ENCODE measurements around the gene GPRC5A.

The GPRC5A gene

DNA sequence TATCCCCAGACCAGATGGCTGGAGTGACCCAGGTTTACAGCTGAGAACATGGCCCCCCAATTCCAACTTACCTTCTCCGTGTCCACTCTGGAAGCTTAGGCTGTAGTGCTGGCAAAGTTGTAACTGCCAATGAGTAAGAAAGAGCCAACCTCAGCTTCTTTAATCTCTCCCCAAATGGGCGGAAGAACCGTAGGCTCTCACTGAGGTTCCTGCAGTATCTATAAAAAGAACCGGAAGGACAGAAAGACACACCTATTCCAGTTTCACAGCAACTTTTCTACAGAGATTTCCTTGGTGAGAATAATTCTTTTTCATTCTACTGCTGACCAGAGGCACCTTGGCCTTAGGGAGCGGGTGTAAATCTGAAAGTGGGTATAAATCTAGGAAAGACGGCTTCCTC, 60.7 kb downstream of the GPRC5A start, which contains the start of gene GPRC5D:
TSS of gene GPRC5D (minus strand) at position 135 of the 400 bp plus-strand sequence. CDS start 1,786 bp downstream, outside the sequence.
- H3K27ac ChIP-seq (ENCODE audit: low read depth, low read length, poor library complexity, severe bottlenecking) = no peak within 1 kb of the TSS
- no peaks in the 10 kb centered on the region for H3F3A ChIP-seq (ENCODE audit: insufficient read depth, low read length)
- H3K4me2 ChIP-seq (ENCODE audit: low read length) = no peak within 1 kb of the TSS

DNA sequence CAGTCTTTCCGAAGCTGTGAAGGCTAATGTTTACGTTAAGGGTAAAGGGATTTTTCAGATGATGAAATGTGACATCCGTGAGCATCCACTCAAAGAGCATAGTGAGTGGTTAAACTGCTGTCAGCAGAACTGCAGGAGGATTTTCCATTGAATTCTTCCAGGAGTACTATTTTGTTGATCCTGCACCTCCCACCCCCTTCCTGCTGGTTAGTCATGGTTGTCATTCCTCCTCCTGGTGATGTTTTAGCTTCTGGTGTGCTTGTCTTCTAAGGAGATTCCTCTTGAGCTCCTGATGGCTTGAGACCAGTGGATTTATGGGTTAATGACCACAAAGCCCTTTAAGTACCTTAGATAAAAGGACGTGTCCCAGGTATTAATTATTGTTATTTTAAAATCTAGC, 63.0 kb downstream of the GPRC5A start:
- Histone ChIP-seq H3K79me2 (ENCODE audit: insufficient read depth, low read length) (no peaks in the 10 kb centered on the region), H3K9me2 (ENCODE audit: low read depth, low read length) (no peaks in the 10 kb centered on the region), H3K4me1 (ENCODE audit: insufficient read depth, low read length, severe bottlenecking) (no peaks in the 10 kb centered on the region), H3K4me2 (ENCODE audit: low read length) (no peak overlapping the region), H3K36me3 (ENCODE audit: insufficient read depth, low read length) (no peaks in the 10 kb centered on the region), H3K27ac (ENCODE audit: low read depth, low read length, poor library complexity, severe bottlenecking) (no peak overlapping the region), H3K9ac (ENCODE audit: low read length) (no peak overlapping the region), H3K27me3 (ENCODE audit: insufficient read depth, low read length) (no peaks in the 10 kb centered on the region), H3K9me3 (ENCODE audit: low read length) (no peaks in the 10 kb centered on the region), H3K4me3 (ENCODE audit: low read depth, low read length, poor library complexity, severe bottlenecking) (no peak overlapping the region), H2AFZ (ENCODE audit: low read length) (no peak overlapping the region), H3F3A (ENCODE audit: insufficient read depth, low read length) (no peaks in the 10 kb centered on the region), H4K20me1 (ENCODE audit: insufficient read depth, low read length) (no peaks in the 10 kb centered on the region)
- no peak for TF ChIP-seq EZH2 (IDR thresholded peaks at IDR 0.05; ENCODE audit: borderline replicate concordance, low read length)
- TF ChIP-seq, protein P1, sequence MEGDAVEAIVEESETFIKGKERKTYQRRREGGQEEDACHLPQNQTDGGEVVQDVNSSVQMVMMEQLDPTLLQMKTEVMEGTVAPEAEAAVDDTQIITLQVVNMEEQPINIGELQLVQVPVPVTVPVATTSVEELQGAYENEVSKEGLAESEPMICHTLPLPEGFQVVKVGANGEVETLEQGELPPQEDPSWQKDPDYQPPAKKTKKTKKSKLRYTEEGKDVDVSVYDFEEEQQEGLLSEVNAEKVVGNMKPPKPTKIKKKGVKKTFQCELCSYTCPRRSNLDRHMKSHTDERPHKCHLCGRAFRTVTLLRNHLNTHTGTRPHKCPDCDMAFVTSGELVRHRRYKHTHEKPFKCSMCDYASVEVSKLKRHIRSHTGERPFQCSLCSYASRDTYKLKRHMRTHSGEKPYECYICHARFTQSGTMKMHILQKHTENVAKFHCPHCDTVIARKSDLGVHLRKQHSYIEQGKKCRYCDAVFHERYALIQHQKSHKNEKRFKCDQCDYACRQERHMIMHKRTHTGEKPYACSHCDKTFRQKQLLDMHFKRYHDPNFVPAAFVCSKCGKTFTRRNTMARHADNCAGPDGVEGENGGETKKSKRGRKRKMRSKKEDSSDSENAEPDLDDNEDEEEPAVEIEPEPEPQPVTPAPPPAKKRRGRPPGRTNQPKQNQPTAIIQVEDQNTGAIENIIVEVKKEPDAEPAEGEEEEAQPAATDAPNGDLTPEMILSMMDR (IDR thresholded peaks at IDR 0.05; ENCODE audit: low read length) = no peak

More for the DNA sequence above, 60.7 kb downstream of the GPRC5A start, which contains the start of gene GPRC5D:
- no peak within 1 kb of the TSS for H2AFZ ChIP-seq (ENCODE audit: low read length)
- TF ChIP-seq, protein P1 (IDR thresholded peaks at IDR 0.05; ENCODE audit: low read length) = no peak
- TF ChIP-seq EZH2 (IDR thresholded peaks at IDR 0.05; ENCODE audit: borderline replicate concordance, low read length) = no peak
- H3K9me3 ChIP-seq (ENCODE audit: low read length) = no peaks in the 10 kb centered on the region
- H3K27me3 ChIP-seq (ENCODE audit: insufficient read depth, low read length) = no peaks in the 10 kb centered on the region
- no peaks in the 10 kb centered on the region for H3K79me2 ChIP-seq (ENCODE audit: insufficient read depth, low read length)
- H3K4me1 ChIP-seq (ENCODE audit: insufficient read depth, low read length, severe bottlenecking) = no peaks in the 10 kb centered on the region
- H3K36me3 ChIP-seq (ENCODE audit: insufficient read depth, low read length) = no peaks in the 10 kb centered on the region
- no peak within 1 kb of the TSS for H3K4me3 ChIP-seq (ENCODE audit: low read depth, low read length, poor library complexity, severe bottlenecking)
- no peaks in the 10 kb centered on the region for H3K9me2 ChIP-seq (ENCODE audit: low read depth, low read length)
- no peak within 1 kb of the TSS for H3K9ac ChIP-seq (ENCODE audit: low read length)
- H4K20me1 ChIP-seq (ENCODE audit: insufficient read depth, low read length) = no peaks in the 10 kb centered on the region

DNA sequence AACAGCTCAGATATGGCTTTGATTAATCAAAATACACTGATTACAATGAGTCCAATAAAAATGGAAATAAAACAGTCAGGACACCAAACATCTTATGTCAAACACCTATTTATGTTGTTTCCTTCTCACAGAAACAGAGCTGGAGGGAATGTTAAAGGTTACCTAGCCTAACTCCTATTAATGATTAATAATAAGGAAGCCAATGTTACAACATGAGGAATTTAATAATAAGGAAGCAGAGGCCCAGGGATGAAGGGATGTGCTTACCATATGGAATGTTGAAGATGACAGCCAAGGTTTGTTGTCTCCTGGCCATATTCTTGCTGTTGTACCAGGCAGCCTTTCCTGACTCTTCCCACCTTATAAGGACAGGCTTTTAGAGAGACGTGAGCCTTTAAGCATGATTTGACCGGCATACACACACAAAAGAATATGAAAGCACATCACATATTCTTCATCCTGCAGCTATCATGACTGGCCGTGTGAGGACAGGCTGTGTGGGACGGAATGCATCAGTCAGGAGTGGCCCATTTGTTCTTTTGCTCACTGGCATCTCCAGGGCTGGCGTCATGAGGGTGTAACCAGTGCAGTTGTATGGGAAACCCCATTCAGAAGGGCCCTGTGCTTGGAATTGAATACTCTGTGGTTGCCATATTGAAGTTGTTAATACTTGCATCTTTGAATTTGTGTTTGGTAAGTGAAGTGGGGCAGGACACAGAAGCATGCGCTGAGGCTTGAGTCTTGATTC, 63.7 kb downstream of the GPRC5A start:
- Histone ChIP-seq H3K27me3 (ENCODE audit: insufficient read depth, low read length) (no peaks in the 10 kb centered on the region), H3K36me3 (ENCODE audit: insufficient read depth, low read length) (no peaks in the 10 kb centered on the region), H3K4me2 (ENCODE audit: low read length) (no peak overlapping the region), H3K9me3 (ENCODE audit: low read length) (no peaks in the 10 kb centered on the region), H2AFZ (ENCODE audit: low read length) (no peak overlapping the region), H3K9me2 (ENCODE audit: low read depth, low read length) (no peaks in the 10 kb centered on the region), H3K9ac (ENCODE audit: low read length) (no peak overlapping the region), H4K20me1 (ENCODE audit: insufficient read depth, low read length) (no peaks in the 10 kb centered on the region), H3K79me2 (ENCODE audit: insufficient read depth, low read length) (no peaks in the 10 kb centered on the region), H3F3A (ENCODE audit: insufficient read depth, low read length) (no peaks in the 10 kb centered on the region), H3K4me1 (ENCODE audit: insufficient read depth, low read length, severe bottlenecking) (no peaks in the 10 kb centered on the region), H3K27ac (ENCODE audit: low read depth, low read length, poor library complexity, severe bottlenecking) (no peak overlapping the region), H3K4me3 (ENCODE audit: low read depth, low read length, poor library complexity, severe bottlenecking) (no peak overlapping the region)
- TF ChIP-seq EZH2 (IDR thresholded peaks at IDR 0.05; ENCODE audit: borderline replicate concordance, low read length) = no peak
- TF ChIP-seq, protein P1 (IDR thresholded peaks at IDR 0.05; ENCODE audit: low read length) = no peak

Measured in OCI-LY1 (cell line).